Ovary (tissue), 3 donors: ENCODE results near the gene SUPT6H.

ENCODE experiments used
- POLR2A ChIP-seq: fragments of 450-650 bp; IDR thresholded peaks from one replicate; pipeline ENCODE4 v1.6.1; 2017; ENCODE audit warnings: antibody characterized with exemption, mild to moderate bottlenecking, moderate library complexity
- TF ChIP-seq, protein P1 (sequence below), 3 donors: fragments of 450-650 bp in 2 of 3; fragments of 200-600 bp in 1 of 3; IDR thresholded peaks; one replicate each; pipeline versions ENCODE4 v1.5.1 to v1.8.0; 2016 to 2022; ENCODE audit warnings: antibody characterized with exemption in 3 of 3, mild to moderate bottlenecking in 1 of 3
- donor health status: DM: no; HTN: no; CAD: no.

DNA sequence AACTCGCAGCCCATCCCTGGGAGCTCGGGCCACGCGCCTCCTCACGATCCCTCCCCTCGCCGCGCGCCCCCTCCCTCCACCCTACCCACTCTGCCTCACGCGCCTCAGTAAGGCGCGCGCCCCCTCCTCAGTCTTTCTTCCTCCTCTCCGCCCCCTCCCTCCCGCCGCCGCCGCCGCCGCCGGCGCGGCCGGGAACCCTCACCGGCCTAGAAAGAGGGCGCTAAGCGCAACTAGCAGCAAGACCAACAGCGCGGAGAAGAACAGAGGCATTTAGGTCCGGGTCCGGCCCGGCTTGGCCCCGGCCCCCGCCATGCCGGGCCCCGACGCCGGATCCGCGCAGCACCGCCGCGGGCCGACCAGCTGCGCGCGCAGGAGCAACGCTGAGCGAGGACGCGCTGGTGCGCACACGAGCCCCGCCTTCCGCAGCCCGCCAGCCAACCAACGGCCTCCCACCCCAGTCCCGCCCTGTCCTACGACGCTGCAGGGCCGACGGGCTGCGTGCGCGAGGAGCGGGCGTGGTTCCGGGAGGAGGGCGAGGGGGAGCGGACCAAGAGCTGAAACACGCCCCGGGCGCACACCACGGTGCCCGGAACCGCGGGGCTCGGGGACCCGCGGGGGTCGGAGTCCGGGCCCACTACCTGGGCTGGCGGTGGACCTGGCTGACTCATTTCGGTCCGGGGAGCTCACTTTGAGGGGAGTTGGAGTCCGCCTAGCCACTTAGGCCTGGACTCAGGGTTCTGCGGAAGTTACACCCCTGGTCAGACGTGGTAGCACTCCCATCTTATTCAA, 17.0 kb upstream of the SUPT6H start, which contains the start of gene BLTP2:
- TF ChIP-seq, protein P1, sequence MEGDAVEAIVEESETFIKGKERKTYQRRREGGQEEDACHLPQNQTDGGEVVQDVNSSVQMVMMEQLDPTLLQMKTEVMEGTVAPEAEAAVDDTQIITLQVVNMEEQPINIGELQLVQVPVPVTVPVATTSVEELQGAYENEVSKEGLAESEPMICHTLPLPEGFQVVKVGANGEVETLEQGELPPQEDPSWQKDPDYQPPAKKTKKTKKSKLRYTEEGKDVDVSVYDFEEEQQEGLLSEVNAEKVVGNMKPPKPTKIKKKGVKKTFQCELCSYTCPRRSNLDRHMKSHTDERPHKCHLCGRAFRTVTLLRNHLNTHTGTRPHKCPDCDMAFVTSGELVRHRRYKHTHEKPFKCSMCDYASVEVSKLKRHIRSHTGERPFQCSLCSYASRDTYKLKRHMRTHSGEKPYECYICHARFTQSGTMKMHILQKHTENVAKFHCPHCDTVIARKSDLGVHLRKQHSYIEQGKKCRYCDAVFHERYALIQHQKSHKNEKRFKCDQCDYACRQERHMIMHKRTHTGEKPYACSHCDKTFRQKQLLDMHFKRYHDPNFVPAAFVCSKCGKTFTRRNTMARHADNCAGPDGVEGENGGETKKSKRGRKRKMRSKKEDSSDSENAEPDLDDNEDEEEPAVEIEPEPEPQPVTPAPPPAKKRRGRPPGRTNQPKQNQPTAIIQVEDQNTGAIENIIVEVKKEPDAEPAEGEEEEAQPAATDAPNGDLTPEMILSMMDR (IDR thresholded peaks at IDR 0.05): peak in 1 of 3 donors; percentile 50
- peak; percentile 94 for TF ChIP-seq POLR2A
